Measurements from ENCODE around the gene INMT. TPM values are rescaled to one million over a fixed set of nuclear protein-coding genes. Genes with fewer than 3 reads are reported as not detected.

Gene INMT
- total and polyA plus RNA-seq, 7 donors: 2.3 to 32.0 (median 4.6) TPM

DNA sequence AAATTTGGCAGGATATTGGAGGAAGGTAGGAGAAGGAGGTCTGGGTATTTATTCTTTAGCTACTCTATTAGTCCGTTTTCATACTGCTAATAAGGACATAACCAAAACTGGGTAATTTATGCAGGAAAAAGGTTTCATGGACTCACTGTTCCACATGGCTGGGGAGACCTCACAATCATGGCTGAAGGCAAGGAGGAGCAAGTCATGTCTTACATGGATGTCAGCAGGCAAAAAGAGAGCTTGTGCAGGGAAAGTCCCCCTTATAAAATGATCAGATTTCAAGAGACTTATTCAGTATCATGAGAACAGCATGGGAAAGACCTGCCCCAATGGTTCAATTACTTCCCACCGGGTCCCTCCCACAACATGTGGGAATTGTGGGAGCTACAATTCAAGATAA, 1.9 kb upstream of the INMT start:
- DNase-seq (no peak), ATAC-seq (no peak)
- Histone ChIP-seq H3K27ac (peak overlapping the region; percentile 78), H3K4me1 (peaks cover 34% of the 10 kb centered on the region), H3K9me3 (no peaks in the 10 kb centered on the region), H3K4me3 (no peak overlapping the region), H3K36me3 (ENCODE audit: insufficient read depth in 1 of 2, low read depth in 1 of 2) (no peaks in the 10 kb centered on the region), H3K27me3 (ENCODE audit: insufficient read depth in 3 of 3, low read length in 2 of 3) (no peaks in the 10 kb centered on the region)
- TF ChIP-seq CTCF (IDR thresholded peaks at IDR 0.05): no peak
- intact Hi-C loops (cut with DNase I): no loop called here
- 76 to 82% (median 81%) methylated on average over 2 of the region's 2 CpGs for WGBS, 3 donors

- peaks cover 40% of the 10 kb centered on the region for H3K4me1 ChIP-seq
- peak; percentile 83 to 90 for DNase-seq
- peak; percentile 80 to 86 (median 84) for ATAC-seq
- no peaks in the 10 kb centered on the region for H3K36me3 ChIP-seq (ENCODE audit: insufficient read depth in 1 of 2, low read depth in 1 of 2)
- H3K27ac ChIP-seq: peak overlapping the region; percentile 78
- no peaks in the 10 kb centered on the region for H3K27me3 ChIP-seq (ENCODE audit: insufficient read depth in 3 of 3, low read length in 2 of 3)
- WGBS, 3 donors: 16 to 25% (median 22%) methylated on average over 16 of the region's 16 CpGs
- intact Hi-C loops (cut with DNase I): no loop called here
- H3K4me3 ChIP-seq: peak overlapping the region; percentile 18
- no peak for TF ChIP-seq CTCF (IDR thresholded peaks at IDR 0.05)
- H3K9me3 ChIP-seq: no peaks in the 10 kb centered on the region
Observed at GRCh38 chr7:30750683-30751650, 968 bp upstream of the INMT start.

GRCh38 chr7:30752484-30752883, 549 bp downstream of the INMT start:
- Histone ChIP-seq H3K4me1 (peaks cover 43% of the 10 kb centered on the region), H3K36me3 (ENCODE audit: insufficient read depth in 1 of 2, low read depth in 1 of 2) (no peaks in the 10 kb centered on the region), H3K9me3 (no peaks in the 10 kb centered on the region), H3K27ac (peak overlapping the region; percentile 78), H3K27me3 (ENCODE audit: insufficient read depth in 3 of 3, low read length in 2 of 3) (no peaks in the 10 kb centered on the region), H3K4me3 (peak overlapping the region; percentile 56)
- DNase-seq: no peak
- no peak for ATAC-seq
- intact Hi-C loops (cut with DNase I): no loop called here
- no peak for TF ChIP-seq CTCF (IDR thresholded peaks at IDR 0.05)
- 40 to 51% (median 48%) methylated on average over 6 of the region's 6 CpGs for WGBS, 3 donors

- no peaks in the 10 kb centered on the region for H3K9me3 ChIP-seq
- peak overlapping the region; percentile 56 for H3K4me3 ChIP-seq
- no peak for TF ChIP-seq CTCF (IDR thresholded peaks at IDR 0.05)
- DNase-seq (peak; percentile 87 to 90), ATAC-seq (peak; percentile 48 to 70 (median 58))
- peaks cover 43% of the 10 kb centered on the region for H3K4me1 ChIP-seq
- intact Hi-C loops (cut with DNase I): no loop called here
- no peaks in the 10 kb centered on the region for H3K36me3 ChIP-seq (ENCODE audit: insufficient read depth in 1 of 2, low read depth in 1 of 2)
- WGBS, 3 donors: 2 to 3% (median 3%) methylated on average over 5 of the region's 5 CpGs
- H3K27me3 ChIP-seq (ENCODE audit: insufficient read depth in 3 of 3, low read length in 2 of 3): no peaks in the 10 kb centered on the region
- peak overlapping the region; percentile 78 for H3K27ac ChIP-seq
Observed at GRCh38 chr7:30752979-30753378, 1.0 kb downstream of the INMT start.
